Activated naive CD4-positive, alpha-beta T cell treated with anti-CD3 and anti-CD28 coated beads, Interleukin-2, amount 10 ng/mL, durations not matched to agents 7 days and 5 days (primary cell): ENCODE measurements around the gene GGA2.
"Not testable (repeated sequence)": the region's sequence is repeated elsewhere in the genome, so short reads cannot be mapped to it uniquely, and the experiment has no call there.

Experiments
- CTCF ChIA-PET: fragments of 350-600 bp; sonication (Branson Sonifier 250); formaldehyde crosslinking; loops from one replicate; lab custom pipeline; 2021; ENCODE audit warnings: antibody characterized with exemption; lab: Charles Lee
- DNase-seq: peaks from one replicate; pipeline ENCODE4 v3.0.0-alpha.2; 2020
- H3K27ac Mint-ChIP-seq: one replicate; pipeline ENCODE4 v1.8.0; 2021; ENCODE audit warnings: mild to moderate bottlenecking, moderate library complexity, mixed read lengths
- H3K27me3 Mint-ChIP-seq: one replicate; pipeline ENCODE4 v1.8.0; 2021; ENCODE audit warnings: mild to moderate bottlenecking, mixed read lengths
- H3K36me3 Mint-ChIP-seq: one replicate; pipeline ENCODE4 v1.8.0; 2021; ENCODE audit warnings: mixed read lengths
- H3K4me1 Mint-ChIP-seq: one replicate; pipeline ENCODE4 v1.8.0; 2021; ENCODE audit warnings: mixed read lengths
- H3K4me3 Mint-ChIP-seq: one replicate; pipeline ENCODE4 v1.8.0; 2021; ENCODE audit warnings: mild to moderate bottlenecking, moderate library complexity, mixed read lengths
- H3K9me3 Mint-ChIP-seq: one replicate; pipeline ENCODE4 v1.8.0; 2021; ENCODE audit warnings: mixed read lengths

GGA2 gene, protein sequence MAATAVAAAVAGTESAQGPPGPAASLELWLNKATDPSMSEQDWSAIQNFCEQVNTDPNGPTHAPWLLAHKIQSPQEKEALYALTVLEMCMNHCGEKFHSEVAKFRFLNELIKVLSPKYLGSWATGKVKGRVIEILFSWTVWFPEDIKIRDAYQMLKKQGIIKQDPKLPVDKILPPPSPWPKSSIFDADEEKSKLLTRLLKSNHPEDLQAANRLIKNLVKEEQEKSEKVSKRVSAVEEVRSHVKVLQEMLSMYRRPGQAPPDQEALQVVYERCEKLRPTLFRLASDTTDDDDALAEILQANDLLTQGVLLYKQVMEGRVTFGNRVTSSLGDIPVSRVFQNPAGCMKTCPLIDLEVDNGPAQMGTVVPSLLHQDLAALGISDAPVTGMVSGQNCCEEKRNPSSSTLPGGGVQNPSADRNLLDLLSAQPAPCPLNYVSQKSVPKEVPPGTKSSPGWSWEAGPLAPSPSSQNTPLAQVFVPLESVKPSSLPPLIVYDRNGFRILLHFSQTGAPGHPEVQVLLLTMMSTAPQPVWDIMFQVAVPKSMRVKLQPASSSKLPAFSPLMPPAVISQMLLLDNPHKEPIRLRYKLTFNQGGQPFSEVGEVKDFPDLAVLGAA

DNA sequence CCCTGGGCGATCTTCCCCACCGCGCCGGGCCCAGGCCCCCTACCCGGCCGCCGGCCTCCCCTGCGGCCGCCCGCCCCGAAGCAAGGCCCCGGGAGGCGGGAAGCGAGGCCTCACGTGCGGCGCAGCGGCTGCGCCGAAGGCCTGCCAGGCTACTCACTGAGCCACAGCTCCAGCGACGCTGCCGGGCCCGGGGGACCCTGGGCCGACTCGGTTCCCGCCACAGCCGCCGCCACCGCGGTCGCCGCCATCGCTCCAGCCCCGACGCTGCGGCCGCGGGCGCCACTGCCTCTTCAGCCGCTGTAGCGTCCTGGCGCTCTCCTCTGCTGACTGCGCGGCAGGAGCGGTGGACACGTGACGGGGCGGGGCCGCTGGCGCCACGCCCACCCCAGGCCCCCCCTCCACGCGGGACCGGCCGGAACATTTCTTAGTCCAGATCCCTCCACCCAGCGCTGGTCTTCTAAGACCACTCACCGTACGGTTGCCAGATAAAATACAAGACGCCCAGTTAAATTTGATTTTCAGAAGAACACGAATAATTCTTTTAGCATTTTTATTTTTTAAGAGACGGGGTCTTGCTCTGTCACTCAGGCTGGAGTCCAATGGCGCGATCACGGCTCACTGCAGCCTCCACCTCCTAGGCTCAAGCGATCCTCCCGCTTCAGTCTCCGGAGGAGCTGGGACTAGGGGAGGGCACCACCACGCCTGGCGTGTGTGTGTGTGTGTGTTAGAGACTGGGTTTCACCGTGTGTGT lies at the start of gene GGA2:
Gene GGA2 (minus strand): TSS at position 331 of the 751 bp plus-strand sequence. CDS start 83 bp downstream, at position 248.
- Mint-ChIP-seq H3K4me1 (peaks cover 66% of the 10 kb centered on the region), H3K9me3 (no peaks in the 10 kb centered on the region), H3K4me3 (peak within 1 kb of the TSS; percentile 77), H3K27ac (peak within 1 kb of the TSS; percentile 90), H3K27me3 (peaks cover 3% of the 10 kb centered on the region), H3K36me3 (peaks cover 19% of the 10 kb centered on the region)
- CTCF ChIA-PET, result interaction anchor here (0.7 kb wide), 1 partner anchor 82 kb away, joined by 3 read pairs; no protein-coding TSS in a partner anchor
- DNase-seq, result peak; percentile 84

DNA sequence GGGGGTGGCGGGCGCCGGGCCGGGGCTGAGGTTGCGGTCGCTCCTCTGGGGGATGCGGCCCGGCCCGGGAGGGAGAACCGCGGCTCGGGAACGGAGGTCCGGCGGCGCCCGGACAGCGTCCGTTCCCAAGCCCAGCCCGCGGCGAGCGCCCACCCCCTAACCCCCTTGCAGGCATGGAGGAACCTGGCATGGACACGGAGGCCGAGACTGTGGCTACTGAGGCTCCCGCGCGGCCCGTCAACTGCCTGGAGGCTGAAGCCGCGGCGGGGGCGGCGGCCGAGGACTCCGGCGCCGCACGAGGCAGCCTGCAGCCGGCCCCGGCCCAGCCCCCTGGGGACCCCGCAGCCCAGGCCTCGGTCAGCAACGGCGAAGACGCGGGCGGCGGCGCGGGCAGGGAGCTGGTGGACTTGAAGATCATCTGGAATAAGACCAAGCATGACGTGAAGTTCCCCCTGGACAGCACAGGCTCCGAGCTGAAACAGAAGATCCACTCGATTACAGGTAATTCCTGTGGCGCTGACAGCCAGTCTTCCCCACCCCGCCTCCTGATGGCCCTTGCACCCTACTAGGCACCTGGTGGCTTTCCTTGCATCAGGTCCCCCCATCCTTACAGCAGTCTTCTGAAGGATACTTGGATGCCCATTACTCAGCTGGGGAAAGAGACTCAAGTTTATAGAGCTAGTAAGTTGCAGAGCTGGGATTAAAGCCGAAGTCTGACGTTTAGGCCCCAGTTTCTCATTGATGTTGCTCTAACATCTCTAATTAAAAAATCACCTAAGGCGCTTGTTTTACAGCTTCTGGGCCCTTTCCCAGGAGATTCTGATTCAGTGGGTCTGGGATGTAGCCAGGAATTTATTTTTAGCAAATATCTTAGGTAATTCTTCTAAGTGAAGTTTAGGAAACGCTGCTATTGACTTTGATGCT lies 47.7 kb upstream of the GGA2 start:
- peaks cover 21% of the 10 kb centered on the region for H3K36me3 Mint-ChIP-seq
- CTCF ChIA-PET, result interaction anchor here (0.7 to 1.6 kb wide), 7 partner anchors 13 to 138 kb away, joined by 3 to 9 read pairs (median 4); partner anchors contain the start of gene NDUFAB1
- H3K27me3 Mint-ChIP-seq, result no peaks in the 10 kb centered on the region
- DNase-seq, result no peak
- peak overlapping the region; percentile 94 for H3K4me3 Mint-ChIP-seq
- no peaks in the 10 kb centered on the region for H3K9me3 Mint-ChIP-seq
- H3K27ac Mint-ChIP-seq, result peak overlapping the region; percentile 92
- peaks cover 41% of the 10 kb centered on the region for H3K4me1 Mint-ChIP-seq

DNA sequence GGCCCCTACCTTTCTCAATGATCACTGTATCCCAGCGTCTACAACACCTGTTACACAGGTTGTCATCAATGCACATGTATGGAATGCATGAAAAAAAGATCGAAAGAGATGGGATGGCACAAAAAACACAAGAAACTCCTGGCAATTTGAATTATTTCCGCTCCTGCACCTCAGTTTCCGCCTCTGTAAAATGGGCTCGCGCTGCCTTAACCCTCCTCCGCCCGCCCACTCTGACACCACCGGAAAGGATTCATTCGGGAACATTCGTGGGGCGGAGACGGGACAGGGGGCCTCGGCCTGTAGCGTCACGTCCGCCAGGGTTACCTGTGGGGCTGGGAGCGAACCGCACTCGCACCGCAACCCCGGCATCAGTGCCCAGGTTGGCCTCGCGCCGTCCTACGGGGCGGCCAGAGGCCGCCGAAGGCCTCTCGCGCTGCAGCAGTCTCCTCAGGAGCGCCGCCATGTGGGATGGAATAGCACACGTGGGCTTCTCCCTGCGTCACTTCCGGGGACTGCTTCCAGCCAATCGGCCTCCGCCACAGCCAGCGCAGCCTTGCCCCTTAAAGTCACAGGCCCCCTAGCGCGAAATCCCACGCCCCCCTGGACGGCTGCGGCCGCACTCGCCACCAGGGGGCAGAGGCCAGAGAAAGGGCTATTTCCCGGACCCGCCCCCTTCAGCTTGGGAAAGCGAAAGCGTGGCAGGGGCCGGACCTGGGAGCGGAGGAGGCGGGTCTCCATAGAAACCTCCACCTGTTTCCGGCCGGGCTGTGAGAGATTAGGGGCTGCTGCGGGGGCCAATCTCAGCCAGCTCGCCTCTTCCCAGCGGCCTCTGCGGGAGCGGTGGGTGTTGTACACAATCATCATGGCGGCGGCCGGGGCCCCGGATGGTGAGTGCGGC lies 46.8 kb upstream of the GGA2 start, which contains the start of the genes EARS2 and UBFD1:
Gene EARS2 (minus strand): TSS at position 470 of the 898 bp plus-strand sequence. CDS start 7 bp downstream, at position 463.
Gene UBFD1 (plus strand): TSS at position 847 of the 898 bp plus-strand sequence. CDS start 16 bp downstream, at position 863.
- CTCF ChIA-PET, result interaction anchor here (0.7 to 1.6 kb wide), 6 partner anchors 13 to 139 kb away, joined by 3 to 9 read pairs (median 4); partner anchors contain the start of gene NDUFAB1
- Mint-ChIP-seq H3K9me3 (no peaks in the 10 kb centered on the region), H3K4me1 (peaks cover 41% of the 10 kb centered on the region), H3K36me3 (peaks cover 13% of the 10 kb centered on the region), H3K4me3 (peak within 1 kb of the TSS; percentile 94), H3K27me3 (no peaks in the 10 kb centered on the region), H3K27ac (peak within 1 kb of the TSS; percentile 92)
- peak; percentile 97 for DNase-seq

DNA sequence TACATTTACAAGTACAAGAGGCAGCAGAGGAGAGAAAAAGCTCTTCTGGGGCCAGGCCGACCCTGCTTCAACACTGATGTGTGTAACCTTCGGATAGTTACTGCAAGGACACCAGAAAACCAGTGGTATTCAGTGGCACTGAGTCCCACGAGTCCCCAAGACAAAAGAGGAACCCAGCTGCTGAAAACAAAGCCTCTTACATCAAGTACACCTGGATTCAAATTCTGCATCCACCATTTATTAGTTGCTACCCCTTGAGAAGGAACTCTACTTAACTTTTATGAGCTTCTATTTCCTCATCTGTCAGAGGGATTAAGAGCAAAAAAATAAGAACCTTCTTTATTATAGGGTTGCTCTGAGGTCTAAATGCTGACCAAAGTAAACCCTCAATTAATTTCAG lies 44.2 kb upstream of the GGA2 start:
- Mint-ChIP-seq H3K4me3 (no peak overlapping the region), H3K4me1 (peaks cover 32% of the 10 kb centered on the region), H3K9me3 (no peaks in the 10 kb centered on the region), H3K27me3 (no peaks in the 10 kb centered on the region), H3K27ac (no peak overlapping the region), H3K36me3 (peaks cover 16% of the 10 kb centered on the region)
- no peak for DNase-seq
- CTCF ChIA-PET, result no interaction called here

DNA sequence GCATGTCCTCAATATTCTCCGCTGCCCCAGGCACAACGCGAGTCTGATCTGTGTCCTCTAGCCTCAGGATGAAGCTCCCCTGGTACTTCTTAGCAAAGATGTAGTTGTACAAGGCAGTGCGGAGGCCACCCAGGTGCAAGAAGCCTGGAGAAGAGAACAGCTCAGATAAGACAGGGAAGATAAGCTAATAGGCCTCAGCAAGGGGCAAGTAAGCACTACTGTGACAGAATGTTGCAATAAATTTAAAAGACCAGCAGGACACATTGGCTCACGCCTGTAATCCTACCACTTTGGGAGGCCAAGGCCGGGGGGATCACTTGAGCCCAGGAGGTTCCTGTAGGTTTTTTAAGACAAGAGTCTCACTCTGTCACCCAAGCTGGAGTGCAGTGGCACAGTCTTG lies 41.9 kb upstream of the GGA2 start:
- Mint-ChIP-seq H3K36me3 (peaks cover 21% of the 10 kb centered on the region), H3K27ac (no peak overlapping the region), H3K27me3 (no peaks in the 10 kb centered on the region), H3K4me3 (no peak overlapping the region), H3K9me3 (no peaks in the 10 kb centered on the region), H3K4me1 (peaks cover 18% of the 10 kb centered on the region)
- CTCF ChIA-PET, result no interaction called here
- no peak for DNase-seq

DNA sequence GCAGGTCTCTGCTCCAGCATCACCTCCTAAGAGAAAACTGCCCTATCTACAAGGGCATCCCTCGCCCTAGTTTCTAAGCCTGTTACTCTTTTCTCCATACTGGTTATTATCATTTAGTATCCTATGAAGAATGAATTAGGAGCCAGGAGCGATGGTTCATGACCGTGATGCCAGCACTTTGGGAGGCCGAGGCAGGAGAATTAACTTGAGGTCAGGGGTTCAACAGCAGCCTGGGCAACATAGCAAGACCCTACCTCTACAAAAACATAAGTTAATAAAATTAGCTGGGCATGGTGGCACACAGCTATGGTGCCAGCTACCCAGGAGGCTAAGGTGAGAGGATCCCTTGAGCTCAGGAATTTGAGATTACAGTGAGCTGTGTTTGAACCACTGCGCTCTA lies 39.6 kb upstream of the GGA2 start:
- peaks cover 23% of the 10 kb centered on the region for H3K36me3 Mint-ChIP-seq
- H3K27ac Mint-ChIP-seq, result no peak overlapping the region
- H3K4me1 Mint-ChIP-seq, result peaks cover 4% of the 10 kb centered on the region
- no peak for DNase-seq
- H3K27me3 Mint-ChIP-seq, result no peaks in the 10 kb centered on the region
- CTCF ChIA-PET, result no interaction called here
- H3K4me3 Mint-ChIP-seq, result no peak overlapping the region
- H3K9me3 Mint-ChIP-seq, result no peaks in the 10 kb centered on the region

DNA sequence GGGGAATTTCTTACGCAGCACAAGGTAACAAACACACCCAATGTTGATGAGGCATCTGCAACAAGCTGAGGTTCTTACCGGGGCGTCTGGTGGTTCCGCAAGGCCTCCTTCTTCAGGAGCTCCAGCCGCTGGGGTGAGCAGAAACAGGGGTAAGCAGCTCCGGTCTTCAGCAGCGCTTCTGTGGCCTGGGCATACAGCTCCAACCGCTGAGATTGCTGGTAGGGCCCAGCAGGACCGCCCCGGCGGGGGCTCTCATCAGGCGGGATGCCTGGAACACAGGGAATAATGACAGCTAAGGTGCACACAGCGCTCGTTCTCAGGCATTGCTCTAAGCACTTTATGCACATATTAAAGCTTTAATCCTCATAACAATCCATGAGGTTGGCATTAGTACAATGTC lies 34.1 kb upstream of the GGA2 start:
- H3K27ac Mint-ChIP-seq, result no peak overlapping the region
- DNase-seq, result no peak
- CTCF ChIA-PET, result interaction anchor here (0.9 to 1.1 kb wide), 2 partner anchors 13 to 361 kb away, joined by 4 read pairs; partner anchors contain the start of gene UBFD1
- no peaks in the 10 kb centered on the region for H3K27me3 Mint-ChIP-seq
- H3K4me3 Mint-ChIP-seq, result no peak overlapping the region
- H3K36me3 Mint-ChIP-seq, result peaks cover 25% of the 10 kb centered on the region
- no peaks in the 10 kb centered on the region for H3K9me3 Mint-ChIP-seq
- no peaks in the 10 kb centered on the region for H3K4me1 Mint-ChIP-seq

DNA sequence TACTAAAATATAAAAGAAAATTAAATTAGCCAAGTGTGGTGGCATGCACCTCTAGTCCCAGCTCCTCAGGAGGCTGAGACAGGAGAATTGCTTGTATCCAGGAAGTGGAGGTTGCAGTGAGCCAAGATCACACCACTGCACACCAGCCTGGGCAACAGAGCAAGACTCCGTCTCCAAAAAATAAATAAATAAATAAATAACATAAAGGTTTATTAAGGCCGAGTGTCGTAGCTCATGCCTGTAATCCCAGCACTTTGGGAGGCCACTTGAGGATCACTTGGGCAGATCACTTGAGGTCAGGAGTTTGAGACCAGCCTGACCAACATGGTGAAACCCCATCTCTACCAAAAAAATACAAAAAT lies 30.5 kb upstream of the GGA2 start:
- not testable (repeated sequence) for DNase-seq, H3K27ac Mint-ChIP-seq, H3K9me3 Mint-ChIP-seq, H3K27me3 Mint-ChIP-seq, H3K4me1 Mint-ChIP-seq, H3K4me3 Mint-ChIP-seq
- CTCF ChIA-PET, result interaction anchor here (1.1 kb wide), 1 partner anchor 105 kb away, joined by 3 read pairs; no protein-coding TSS in a partner anchor
- H3K36me3 Mint-ChIP-seq, result peaks cover 15% of the 10 kb centered on the region

DNA sequence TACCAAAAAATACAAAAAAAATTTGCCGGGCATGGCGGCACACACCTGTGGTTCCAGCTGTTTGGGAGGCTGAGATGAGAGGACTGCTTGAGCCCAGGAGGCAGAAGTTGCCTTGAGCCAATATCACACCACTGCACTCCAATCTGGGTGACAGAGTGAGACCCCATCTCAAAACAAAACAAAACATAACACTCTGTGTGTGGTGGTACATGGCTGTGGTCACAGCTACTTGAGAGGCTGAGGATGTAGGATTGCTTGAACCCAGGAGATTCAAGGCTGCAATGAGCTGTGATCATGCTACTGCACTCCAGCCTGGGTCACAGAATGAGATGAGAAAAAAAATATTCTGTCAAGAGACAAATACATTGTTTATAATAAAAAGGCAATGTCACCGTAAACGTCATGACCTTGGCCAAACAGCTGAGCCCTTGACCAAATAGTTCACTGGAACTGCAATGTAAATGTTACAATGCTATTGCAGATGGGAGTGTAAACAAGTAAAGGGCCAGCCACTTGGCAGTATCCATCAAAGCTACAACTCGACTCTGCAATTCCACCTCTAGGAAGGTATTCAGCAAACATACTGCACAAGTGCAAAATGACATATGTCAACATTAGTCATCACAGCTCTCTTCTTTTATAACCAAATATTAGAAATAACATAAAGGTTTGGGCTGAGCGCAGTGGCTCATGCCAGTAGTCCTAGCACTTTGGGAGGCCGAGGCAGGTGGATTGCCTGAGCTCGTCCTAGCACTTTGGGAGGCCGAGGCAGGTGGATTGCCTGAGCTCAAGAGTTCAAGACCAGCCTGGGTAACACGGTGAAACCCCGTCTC lies 29.9 kb upstream of the GGA2 start:
- CTCF ChIA-PET, result interaction anchor here (1.1 kb wide), 1 partner anchor 105 kb away, joined by 3 read pairs; no protein-coding TSS in a partner anchor
- Mint-ChIP-seq H3K27ac (no peak overlapping the region), H3K36me3 (peaks cover 15% of the 10 kb centered on the region), H3K4me1 (no peaks in the 10 kb centered on the region), H3K27me3 (no peaks in the 10 kb centered on the region), H3K4me3 (no peak overlapping the region), H3K9me3 (no peaks in the 10 kb centered on the region)
- no peak for DNase-seq

DNA sequence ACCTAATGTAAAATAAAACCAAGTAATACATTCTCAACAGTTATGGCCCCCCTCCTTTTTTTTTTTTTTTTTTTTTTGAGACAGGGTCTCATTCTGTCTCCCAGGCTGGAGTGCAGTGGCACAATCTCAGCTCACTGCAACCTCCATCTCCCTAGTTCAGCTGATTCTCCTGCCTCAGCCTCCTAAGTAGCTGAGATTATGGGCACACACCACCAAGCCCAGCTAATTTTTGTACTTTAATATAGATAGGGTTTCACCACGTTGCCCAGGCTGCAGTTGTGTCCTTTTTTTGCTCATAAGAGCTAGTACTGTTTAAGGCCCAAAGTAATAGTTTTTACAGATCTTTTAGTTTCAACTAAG lies 28.6 kb upstream of the GGA2 start:
- H3K9me3 Mint-ChIP-seq, result no peaks in the 10 kb centered on the region
- CTCF ChIA-PET, result interaction anchor here (0.6 kb wide), 1 partner anchor 772 kb away, joined by 3 read pairs; no protein-coding TSS in a partner anchor
- peaks cover 14% of the 10 kb centered on the region for H3K36me3 Mint-ChIP-seq
- peak overlapping the region; percentile 24 for H3K27ac Mint-ChIP-seq
- DNase-seq, result no peak
- H3K27me3 Mint-ChIP-seq, result no peaks in the 10 kb centered on the region
- no peak overlapping the region for H3K4me3 Mint-ChIP-seq
- no peaks in the 10 kb centered on the region for H3K4me1 Mint-ChIP-seq

DNA sequence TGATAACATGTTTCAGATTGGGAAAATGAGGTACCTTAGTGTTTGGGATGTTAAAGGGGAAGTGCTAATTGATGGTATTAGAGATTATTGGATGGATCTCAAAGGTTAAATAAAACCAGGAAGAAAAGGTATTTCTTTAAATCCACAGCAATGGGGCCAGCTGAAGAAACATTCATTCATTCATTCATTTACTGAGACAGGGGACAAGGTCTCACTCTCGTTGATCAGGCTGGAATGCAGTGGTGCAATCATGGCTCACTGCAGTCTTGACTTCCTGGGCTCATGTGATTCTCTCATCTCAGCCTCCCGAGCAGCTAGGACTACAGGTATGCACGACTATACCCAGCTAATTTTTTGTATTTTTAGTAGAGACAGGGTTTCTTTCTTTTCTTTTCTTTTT lies 27.1 kb upstream of the GGA2 start:
- no peak overlapping the region for H3K4me3 Mint-ChIP-seq
- H3K4me1 Mint-ChIP-seq, result no peaks in the 10 kb centered on the region
- peaks cover 11% of the 10 kb centered on the region for H3K36me3 Mint-ChIP-seq
- DNase-seq, result no peak
- H3K27ac Mint-ChIP-seq, result no peak overlapping the region
- CTCF ChIA-PET, result interaction anchor here (0.9 kb wide), 1 partner anchor 85 kb away, joined by 3 read pairs; no protein-coding TSS in a partner anchor
- no peaks in the 10 kb centered on the region for H3K27me3 Mint-ChIP-seq
- H3K9me3 Mint-ChIP-seq, result no peaks in the 10 kb centered on the region

DNA sequence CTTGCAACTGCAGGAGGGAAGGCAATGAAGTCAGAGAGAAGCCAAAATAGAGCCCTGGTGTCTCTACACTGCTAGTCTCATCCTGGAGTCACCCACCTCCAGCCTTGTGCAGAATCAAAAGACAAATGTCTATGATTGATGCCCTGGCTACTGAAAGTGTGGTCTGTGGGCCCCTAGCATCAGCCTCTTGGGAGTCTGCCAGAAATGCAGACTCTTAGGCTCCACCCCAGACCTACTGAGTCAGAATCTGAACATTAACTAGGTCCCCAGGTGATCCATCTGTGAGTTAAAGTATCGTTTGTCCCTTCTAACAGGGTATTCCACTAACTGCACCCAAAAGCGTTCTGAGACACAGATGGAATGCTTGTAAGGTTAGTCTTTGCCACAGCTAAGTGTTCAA lies 25.6 kb upstream of the GGA2 start:
- H3K4me1 Mint-ChIP-seq, result no peaks in the 10 kb centered on the region
- H3K36me3 Mint-ChIP-seq, result peaks cover 7% of the 10 kb centered on the region
- no peaks in the 10 kb centered on the region for H3K9me3 Mint-ChIP-seq
- no peak for DNase-seq
- H3K4me3 Mint-ChIP-seq, result no peak overlapping the region
- H3K27me3 Mint-ChIP-seq, result no peaks in the 10 kb centered on the region
- CTCF ChIA-PET, result no interaction called here
- H3K27ac Mint-ChIP-seq, result no peak overlapping the region
